ENCODE results near the gene CSAD.
"Not testable (repeated sequence)": the region's sequence is repeated elsewhere in the genome, so short reads cannot be mapped to it uniquely, and the experiment has no call there.

The CSAD gene

GRCh38 chr12:53174881-53175491, 5.7 kb downstream of the CSAD start:
- DNase-seq = peak; percentile 38

- no peak for DNase-seq
These were observed 7.5 kb downstream of the CSAD start for GRCh38 chr12:53173085-53173715.

GRCh38 chr12:53172352-53172751, 8.4 kb downstream of the CSAD start:
- no peak for DNase-seq

- DNase-seq = no peak
These were observed 8.9 kb downstream of the CSAD start for GRCh38 chr12:53171725-53172329.

GRCh38 chr12:53170876-53171724, 9.6 kb downstream of the CSAD start:
- DNase-seq = no peak

GRCh38 chr12:53170215-53170614, 10.5 kb downstream of the CSAD start:
- DNase-seq = no peak

GRCh38 chr12:53169644-53170043, 11.1 kb downstream of the CSAD start:
- no peak for DNase-seq

GRCh38 chr12:53166837-53167236, 13.9 kb downstream of the CSAD start:
- no peak for DNase-seq

GRCh38 chr12:53163008-53163407, 17.7 kb downstream of the CSAD start:
- DNase-seq = not testable (repeated sequence)

- no peak for DNase-seq
These were observed 19.4 kb downstream of the CSAD start for GRCh38 chr12:53161119-53161911.

- no peak for DNase-seq
These were observed 20.1 kb downstream of the CSAD start for GRCh38 chr12:53160673-53161072.

GRCh38 chr12:53160000-53160399, 20.7 kb downstream of the CSAD start:
- DNase-seq = no peak

- DNase-seq = peak; percentile 14
These were observed 21.4 kb downstream of the CSAD start for GRCh38 chr12:53159195-53159839.

GRCh38 chr12:53152390-53152789, 28.3 kb downstream of the CSAD start:
- no peak for DNase-seq

GRCh38 chr12:53151039-53151438, 29.7 kb downstream of the CSAD start:
- no peak for DNase-seq

GRCh38 chr12:53147653-53148052, 33.1 kb downstream of the CSAD start:
- no peak for DNase-seq

GRCh38 chr12:53147181-53147580, 33.5 kb downstream of the CSAD start:
- DNase-seq = no peak

- no peak for DNase-seq
These were observed 35.1 kb downstream of the CSAD start for GRCh38 chr12:53145383-53146260.

GRCh38 chr12:53143355-53143754, 37.4 kb downstream of the CSAD start:
- DNase-seq = no peak

- DNase-seq = no peak
These were observed 47.0 kb downstream of the CSAD start for GRCh38 chr12:53133722-53134121.

- no peak for DNase-seq
These were observed 48.9 kb downstream of the CSAD start for GRCh38 chr12:53131844-53132243.
